Natural killer cell (primary cell): ENCODE results near the gene SIPA1L3. TPM values are rescaled to one million over a fixed set of nuclear protein-coding genes. Genes with fewer than 3 reads are reported as not detected.
"Not testable (repeated sequence)": the region's sequence is repeated elsewhere in the genome, so short reads cannot be mapped to it uniquely, and the experiment has no call there.

Experiments
- ATAC-seq, 3 donors: fragments of 150-1000 bp in 2 of 3; fragments of 200-7000 bp in 1 of 3; cut with Tn5 transposase; 1 replicate in 1 of 3; 2 replicates in 2 of 3; pipeline ENCODE4 v1.10.0; 2021; ENCODE audit warnings: mild to moderate bottlenecking in 2 of 3, moderate library complexity in 2 of 3
- DNase-seq, 2 donors: peaks; one replicate each; pipeline versions ENCODE4 v3.0.0 to v3.0.0-alpha.2; 2013 to 2021; ENCODE audit warnings: mixed read lengths in 1 of 2
- H3K27ac ChIP-seq: one replicate; pipeline ENCODE4 v1.5.1; 2013; ENCODE audit warnings: mild to moderate bottlenecking, low read length
- H3K27me3 ChIP-seq: one replicate; pipeline ENCODE4 v1.6.1; 2013; ENCODE audit warnings: low read length; ENCODE audit not compliant: control insufficient read depth, insufficient read depth
- H3K36me3 ChIP-seq: one replicate; pipeline ENCODE4 v1.6.1; 2013; ENCODE audit warnings: low read length; ENCODE audit not compliant: control insufficient read depth, insufficient read depth
- H3K4me1 ChIP-seq: one replicate; pipeline ENCODE4 v1.6.1; 2013; ENCODE audit warnings: low read length; ENCODE audit not compliant: control insufficient read depth, insufficient read depth
- H3K4me3 ChIP-seq: one replicate; pipeline ENCODE4 v1.5.1; 2013; ENCODE audit warnings: low read length
- H3K9me3 ChIP-seq: one replicate; pipeline ENCODE4 v1.6.1; 2013; ENCODE audit warnings: low read length; ENCODE audit not compliant: control insufficient read depth, insufficient read depth
- H3K27ac Mint-ChIP-seq, 2 donors: one replicate each; pipeline ENCODE4 v1.8.0; 2022; ENCODE audit warnings: mild to moderate bottlenecking in 2 of 2, mixed read lengths in 2 of 2, moderate library complexity in 1 of 2
- H3K27me3 Mint-ChIP-seq, 2 donors: one replicate each; pipeline ENCODE4 v1.8.0; 2022; ENCODE audit warnings: low read depth in 2 of 2, mixed read lengths in 2 of 2
- H3K36me3 Mint-ChIP-seq: one replicate; pipeline ENCODE4 v1.8.0; 2022; ENCODE audit warnings: mixed read lengths
- H3K4me1 Mint-ChIP-seq, 2 donors: one replicate each; pipeline ENCODE4 v1.8.0; 2022; ENCODE audit warnings: mixed read lengths in 2 of 2
- H3K4me3 Mint-ChIP-seq: one replicate; pipeline ENCODE4 v1.8.0; 2022; ENCODE audit warnings: mild to moderate bottlenecking, moderate library complexity, mixed read lengths
- H3K9me3 Mint-ChIP-seq, 2 donors: one replicate each; pipeline ENCODE4 v1.8.0; 2022; ENCODE audit warnings: mixed read lengths in 2 of 2
- WGBS: methylation state at CpG from one replicate; pipeline ENCODE4 v1.1.7; 2013; ENCODE audit warnings: missing lambda C conversion rate; ENCODE audit not compliant: insufficient coverage; 5-methylcytosine and 5-hydroxymethylcytosine counted together
- intact Hi-C: fragments of 100-400 bp; cut with micrococcal nuclease; formaldehyde crosslinking; loops from one replicate; pipeline ENCODE4 v1.14.2; 2022
- total RNA-seq, 4 donors: library from RNA; stranded (reverse); fragments of 120-200 nt in 1 of 4; gene quantifications; one replicate each; pipeline versions ENCODE4 v1.2.3 to v1.2.4, GENCODE V29; 2013 to 2022
- TF ChIP-seq, protein P1 (sequence below): fragments of 200-600 bp; IDR thresholded peaks from one replicate; pipeline ENCODE4 v1.8.0; 2022; ENCODE audit warnings: antibody characterized with exemption

SIPA1L3 gene, protein sequence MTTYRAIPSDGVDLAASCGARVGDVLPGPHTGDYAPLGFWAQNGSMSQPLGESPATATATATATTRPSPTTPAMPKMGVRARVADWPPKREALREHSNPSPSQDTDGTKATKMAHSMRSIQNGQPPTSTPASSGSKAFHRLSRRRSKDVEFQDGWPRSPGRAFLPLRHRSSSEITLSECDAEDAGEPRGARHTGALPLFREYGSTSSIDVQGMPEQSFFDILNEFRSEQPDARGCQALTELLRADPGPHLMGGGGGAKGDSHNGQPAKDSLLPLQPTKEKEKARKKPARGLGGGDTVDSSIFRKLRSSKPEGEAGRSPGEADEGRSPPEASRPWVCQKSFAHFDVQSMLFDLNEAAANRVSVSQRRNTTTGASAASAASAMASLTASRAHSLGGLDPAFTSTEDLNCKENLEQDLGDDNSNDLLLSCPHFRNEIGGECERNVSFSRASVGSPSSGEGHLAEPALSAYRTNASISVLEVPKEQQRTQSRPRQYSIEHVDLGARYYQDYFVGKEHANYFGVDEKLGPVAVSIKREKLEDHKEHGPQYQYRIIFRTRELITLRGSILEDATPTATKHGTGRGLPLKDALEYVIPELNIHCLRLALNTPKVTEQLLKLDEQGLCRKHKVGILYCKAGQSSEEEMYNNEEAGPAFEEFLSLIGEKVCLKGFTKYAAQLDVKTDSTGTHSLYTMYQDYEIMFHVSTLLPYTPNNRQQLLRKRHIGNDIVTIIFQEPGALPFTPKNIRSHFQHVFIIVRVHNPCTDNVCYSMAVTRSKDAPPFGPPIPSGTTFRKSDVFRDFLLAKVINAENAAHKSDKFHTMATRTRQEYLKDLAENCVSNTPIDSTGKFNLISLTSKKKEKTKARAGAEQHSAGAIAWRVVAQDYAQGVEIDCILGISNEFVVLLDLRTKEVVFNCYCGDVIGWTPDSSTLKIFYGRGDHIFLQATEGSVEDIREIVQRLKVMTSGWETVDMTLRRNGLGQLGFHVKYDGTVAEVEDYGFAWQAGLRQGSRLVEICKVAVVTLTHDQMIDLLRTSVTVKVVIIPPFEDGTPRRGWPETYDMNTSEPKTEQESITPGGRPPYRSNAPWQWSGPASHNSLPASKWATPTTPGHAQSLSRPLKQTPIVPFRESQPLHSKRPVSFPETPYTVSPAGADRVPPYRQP (N-terminal part only)
- total RNA-seq, result 10 to 100 TPM; 34.4 to 35.8 (median 35.4) TPM
- 48.1 TPM for total RNA-seq (2013)

- TF ChIP-seq, protein P1, sequence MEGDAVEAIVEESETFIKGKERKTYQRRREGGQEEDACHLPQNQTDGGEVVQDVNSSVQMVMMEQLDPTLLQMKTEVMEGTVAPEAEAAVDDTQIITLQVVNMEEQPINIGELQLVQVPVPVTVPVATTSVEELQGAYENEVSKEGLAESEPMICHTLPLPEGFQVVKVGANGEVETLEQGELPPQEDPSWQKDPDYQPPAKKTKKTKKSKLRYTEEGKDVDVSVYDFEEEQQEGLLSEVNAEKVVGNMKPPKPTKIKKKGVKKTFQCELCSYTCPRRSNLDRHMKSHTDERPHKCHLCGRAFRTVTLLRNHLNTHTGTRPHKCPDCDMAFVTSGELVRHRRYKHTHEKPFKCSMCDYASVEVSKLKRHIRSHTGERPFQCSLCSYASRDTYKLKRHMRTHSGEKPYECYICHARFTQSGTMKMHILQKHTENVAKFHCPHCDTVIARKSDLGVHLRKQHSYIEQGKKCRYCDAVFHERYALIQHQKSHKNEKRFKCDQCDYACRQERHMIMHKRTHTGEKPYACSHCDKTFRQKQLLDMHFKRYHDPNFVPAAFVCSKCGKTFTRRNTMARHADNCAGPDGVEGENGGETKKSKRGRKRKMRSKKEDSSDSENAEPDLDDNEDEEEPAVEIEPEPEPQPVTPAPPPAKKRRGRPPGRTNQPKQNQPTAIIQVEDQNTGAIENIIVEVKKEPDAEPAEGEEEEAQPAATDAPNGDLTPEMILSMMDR, result no peak
- ATAC-seq, result peak; percentile 98 to 99 (median 98)
- H3K27ac ChIP-seq, result no peak within 1 kb of the TSS
- H3K4me1 ChIP-seq, result peaks cover 22% of the 10 kb centered on the region
- H3K27ac Mint-ChIP-seq, result peak within 1 kb of the TSS; percentile 18 to 87
- DNase-seq, result peak; percentile 85 to 95
- H3K9me3 ChIP-seq, result no peaks in the 10 kb centered on the region
- H3K36me3 ChIP-seq, result no peaks in the 10 kb centered on the region
- H3K4me1 Mint-ChIP-seq, result peaks cover 19 to 25% of the 10 kb centered on the region in 2 donors
- no peaks in the 10 kb centered on the region for H3K27me3 ChIP-seq
- no peaks in the 10 kb centered on the region for H3K27me3 Mint-ChIP-seq
- no peaks in the 10 kb centered on the region for H3K9me3 Mint-ChIP-seq
- H3K4me3 ChIP-seq, result peak within 1 kb of the TSS; percentile 76
- no peaks in the 10 kb centered on the region for H3K36me3 Mint-ChIP-seq
- intact Hi-C loops, result loop anchor here (1.0 to 10.0 kb wide), 6 partner anchors 142 to 536 kb away; partner anchors contain the start of genes DPF1, KCNK6, PSMD8 and YIF1B
- peak within 1 kb of the TSS; percentile 93 for H3K4me3 Mint-ChIP-seq
- under 1% methylated on average over 95 of the region's 95 CpGs for WGBS
Observed at GRCh38 chr19:37906869-37907734, at the start of gene SIPA1L3. SIPA1L3 (plus strand) TSS chr19:37907208; CDS start chr19:38081566, 174,358 bp downstream.

GRCh38 chr19:37864501-37864900, 42.5 kb upstream of the SIPA1L3 start:
- Mint-ChIP-seq H3K36me3 (no peaks in the 10 kb centered on the region), H3K4me1 (no peaks in the 10 kb centered on the region), H3K4me3 (no peak overlapping the region), H3K27me3 (peaks cover 0 to 6% of the 10 kb centered on the region in 2 donors), H3K9me3 (no peaks in the 10 kb centered on the region), H3K27ac (no peak overlapping the region)
- WGBS, result 87% methylated on average over 2 of the region's 3 CpGs
- ATAC-seq (no peak), DNase-seq (no peak)
- Histone ChIP-seq H3K36me3 (no peaks in the 10 kb centered on the region), H3K4me3 (no peak overlapping the region), H3K4me1 (no peaks in the 10 kb centered on the region), H3K27me3 (peaks cover 2% of the 10 kb centered on the region), H3K9me3 (no peaks in the 10 kb centered on the region), H3K27ac (no peak overlapping the region)
- intact Hi-C loops, result no loop called here
- TF ChIP-seq, protein P1, result no peak

DNA sequence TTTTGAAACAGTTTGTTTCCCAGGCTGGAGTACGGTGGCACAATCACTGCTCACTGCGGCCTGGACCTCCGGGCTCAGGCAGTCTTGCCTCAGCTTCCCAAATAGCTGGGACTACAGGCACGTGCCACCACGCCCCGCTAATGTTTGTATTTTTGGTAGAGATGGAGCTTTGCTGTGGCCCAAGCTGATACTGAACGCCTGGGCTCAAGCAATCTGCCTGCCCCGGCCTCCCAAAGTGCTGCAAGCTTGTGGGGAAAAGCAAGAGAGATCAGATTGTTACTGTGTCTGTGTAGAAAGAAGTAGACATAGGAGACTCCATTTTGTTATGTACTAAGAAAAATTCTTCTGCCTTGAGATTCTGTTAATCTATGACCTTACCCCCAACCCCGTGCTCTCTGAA, 41.1 kb upstream of the SIPA1L3 start:
- H3K4me1 ChIP-seq, H3K36me3 Mint-ChIP-seq, H3K27ac Mint-ChIP-seq, H3K36me3 ChIP-seq, H3K9me3 Mint-ChIP-seq, H3K27me3 Mint-ChIP-seq, DNase-seq, intact Hi-C loops, H3K27ac ChIP-seq, H3K27me3 ChIP-seq, H3K9me3 ChIP-seq, H3K4me1 Mint-ChIP-seq, H3K4me3 Mint-ChIP-seq, ATAC-seq, H3K4me3 ChIP-seq: not testable (repeated sequence)
- 87% methylated on average over 8 of the region's 9 CpGs for WGBS
